Measurements from ENCODE around the gene KRTAP21-2.
"Not testable (repeated sequence)": the region's sequence is repeated elsewhere in the genome, so short reads cannot be mapped to it uniquely, and the experiment has no call there.

Gene KRTAP21-2

DNA sequence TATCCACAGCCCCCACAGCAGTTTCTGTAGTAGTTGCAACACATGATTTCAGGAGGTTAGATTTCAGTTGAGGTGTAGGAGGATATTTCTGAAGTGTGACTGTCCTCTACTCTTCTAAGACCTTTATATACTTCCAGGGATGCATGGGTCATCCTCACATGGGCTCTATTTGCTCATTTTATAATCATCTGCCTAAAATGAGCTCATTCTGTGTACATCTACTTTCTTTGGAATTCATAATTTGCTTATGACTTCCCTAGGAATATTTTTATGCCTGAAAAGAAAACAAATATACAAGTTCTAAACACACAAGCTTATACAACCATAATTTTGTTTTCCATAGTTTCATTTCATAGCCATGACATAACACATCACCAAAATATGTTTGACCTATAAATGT lies at the start of gene KRTAP21-2:
Gene KRTAP21-2 (minus strand): TSS at position 101 of the 400 bp plus-strand sequence. CDS start 57 bp downstream, at position 44.
- DNase-seq: no peak

DNA sequence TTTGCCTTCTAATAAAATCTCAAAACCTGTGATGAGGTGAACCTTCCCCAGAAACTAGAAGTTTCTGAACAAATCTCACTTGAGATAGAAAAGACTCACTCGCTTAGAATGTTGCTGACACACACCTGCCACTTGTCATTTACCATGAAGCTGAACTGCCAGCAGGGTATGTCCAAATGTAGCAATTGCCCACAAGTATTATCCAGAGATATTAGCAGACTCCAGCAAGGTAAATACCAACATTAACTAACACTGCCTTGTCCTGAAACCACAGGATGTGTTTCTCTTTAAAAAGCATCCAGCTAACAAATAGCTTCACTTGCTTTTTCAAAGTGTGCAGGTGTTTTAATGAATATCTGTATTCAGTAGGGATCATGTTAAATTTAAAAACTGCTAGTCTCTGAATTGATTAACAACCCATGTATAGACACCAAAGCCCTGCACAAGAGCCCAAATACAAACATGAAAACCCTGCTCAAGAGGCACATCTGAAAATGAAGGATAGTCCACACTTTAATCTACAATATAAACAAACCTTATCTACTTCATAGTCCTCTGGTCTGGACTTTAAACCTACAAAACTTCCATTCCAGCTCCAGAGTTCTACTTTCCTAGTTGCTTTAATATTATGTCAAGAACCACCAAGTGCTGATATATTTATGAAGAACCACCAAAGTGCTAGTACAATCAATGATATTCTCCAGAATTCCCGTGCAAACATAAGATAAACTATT lies 46.7 kb upstream of the KRTAP21-2 start:
- no peak for DNase-seq

DNA sequence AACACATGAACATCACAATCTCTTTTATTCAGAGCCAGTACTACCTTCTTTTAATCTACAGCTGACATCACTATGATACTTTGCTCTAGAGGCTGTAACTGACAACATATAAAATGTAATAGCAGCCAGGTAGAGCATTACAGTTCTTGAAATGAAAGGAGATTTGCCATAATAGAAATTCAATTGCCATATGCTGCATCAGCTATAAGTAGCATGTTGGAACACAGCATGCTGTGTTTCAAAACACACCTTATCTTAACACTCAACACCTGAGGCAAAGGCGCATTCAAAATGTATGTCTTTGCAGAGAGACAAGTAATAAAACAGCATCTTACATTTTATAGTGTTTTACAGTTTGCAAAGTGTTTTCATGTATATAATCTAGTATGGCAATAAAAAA lies 32.2 kb upstream of the KRTAP21-2 start:
- no peak for DNase-seq

DNA sequence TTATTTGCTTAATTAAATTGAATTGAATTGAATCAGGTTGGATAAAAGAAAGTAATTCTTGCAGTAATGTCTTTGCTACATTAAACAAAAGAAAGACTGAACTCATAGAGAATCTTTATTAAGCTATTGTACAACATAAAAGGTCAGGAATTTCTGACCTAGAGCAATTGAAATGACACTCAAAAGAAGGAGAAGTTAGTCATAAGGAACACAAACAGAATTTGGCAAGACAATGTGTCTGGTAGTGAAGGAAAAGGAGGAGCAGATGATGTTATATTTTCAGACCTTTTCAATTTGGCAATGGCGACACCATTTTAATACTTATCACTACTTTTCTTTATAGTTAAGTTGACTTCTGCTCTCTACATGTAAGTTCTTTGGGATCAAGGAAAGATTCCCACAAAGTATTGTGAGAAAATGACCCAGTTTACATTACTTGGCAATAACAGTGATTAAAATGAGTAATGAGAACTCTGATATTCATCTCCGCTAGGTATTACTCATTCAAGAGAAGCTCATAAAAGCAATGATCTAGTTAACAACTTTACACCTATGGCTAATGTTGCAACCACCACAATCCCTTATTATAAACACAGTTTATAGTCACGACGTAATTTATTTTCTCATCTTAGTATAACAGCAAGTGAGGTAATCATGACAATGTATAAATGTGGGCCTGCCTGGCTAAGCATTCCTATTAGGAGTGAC lies 22.8 kb upstream of the KRTAP21-2 start:
- no peak for DNase-seq

DNA sequence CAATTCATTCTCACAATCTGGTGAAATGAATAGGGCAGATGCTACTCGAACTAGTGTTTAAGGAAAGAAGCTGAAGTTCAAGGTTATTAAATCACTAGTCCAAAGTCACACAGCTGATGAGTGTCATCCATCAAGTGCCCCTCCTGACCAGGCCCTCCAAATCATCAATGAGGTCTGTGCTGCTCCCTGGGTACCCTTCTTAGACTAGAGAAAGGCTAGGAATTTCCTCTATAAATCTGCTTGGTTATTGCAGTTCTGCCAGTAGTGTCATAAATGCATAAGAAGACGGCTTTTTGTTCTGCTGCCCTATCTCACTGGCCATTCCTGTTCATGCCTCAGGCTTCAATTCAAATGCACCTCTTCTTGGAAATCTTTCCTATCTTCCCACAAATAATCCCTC lies 13.7 kb upstream of the KRTAP21-2 start:
- DNase-seq: no peak

DNA sequence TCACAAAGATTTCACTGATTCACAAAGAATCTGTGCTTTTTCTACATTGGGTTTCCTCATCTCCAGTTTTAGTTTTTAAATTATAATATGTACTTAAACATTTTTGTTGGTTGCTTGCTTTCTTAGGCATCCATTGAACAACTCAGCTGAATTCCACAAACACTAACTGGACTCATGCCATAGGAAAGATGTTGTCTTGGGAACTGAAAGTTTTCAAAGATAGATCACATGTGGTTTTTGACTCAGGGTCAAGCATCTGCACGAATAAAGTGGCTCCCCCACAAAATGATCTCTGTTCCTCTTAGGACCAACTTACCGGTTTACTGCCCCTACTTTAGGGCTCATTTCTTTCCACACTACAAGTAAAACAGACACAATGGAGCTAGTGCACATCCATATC lies 11.2 kb upstream of the KRTAP21-2 start:
- no peak for DNase-seq

DNA sequence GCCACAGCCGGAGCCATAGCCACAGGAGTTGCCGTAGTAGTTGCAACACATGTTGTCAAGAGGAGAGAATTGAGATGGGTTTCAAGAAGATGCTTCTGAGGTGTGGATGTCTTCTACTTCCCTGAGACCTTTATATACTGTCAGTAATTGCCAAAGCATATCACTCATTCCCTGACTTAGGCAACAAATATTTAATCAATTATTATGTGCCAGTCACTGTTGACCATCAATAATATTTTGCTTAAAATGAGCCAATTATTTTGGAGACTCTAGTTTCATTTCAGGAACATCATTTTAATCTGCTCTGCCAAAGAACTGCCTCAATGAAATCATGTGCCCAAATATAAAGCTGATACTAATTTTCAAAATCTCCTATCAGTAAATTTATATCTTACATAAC lies 8.3 kb upstream of the KRTAP21-2 start, which contains the start of gene KRTAP21-1:
Gene KRTAP21-1 (minus strand): TSS at position 101 of the 400 bp plus-strand sequence. CDS start 50 bp downstream, at position 51.
- not testable (repeated sequence) for DNase-seq

DNA sequence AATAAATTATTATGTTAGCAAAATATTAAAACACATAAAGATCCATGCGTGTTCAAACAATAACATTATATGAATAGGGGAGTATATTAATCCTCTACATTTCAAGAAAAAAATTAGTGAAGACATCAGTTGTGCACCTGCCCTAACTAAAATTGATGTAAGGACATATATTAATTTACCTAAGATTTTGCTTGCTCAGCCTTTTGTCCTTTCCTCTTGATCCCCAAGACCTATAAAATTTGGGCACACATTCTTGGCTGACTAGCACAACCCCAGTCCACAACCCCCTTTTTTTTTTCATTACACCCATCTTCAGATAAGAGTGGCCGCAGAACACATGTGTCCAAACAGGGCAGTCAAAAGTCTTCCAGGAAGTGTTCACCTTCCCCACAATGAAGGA lies 6.6 kb downstream of the KRTAP21-2 start:
- no peak for DNase-seq

DNA sequence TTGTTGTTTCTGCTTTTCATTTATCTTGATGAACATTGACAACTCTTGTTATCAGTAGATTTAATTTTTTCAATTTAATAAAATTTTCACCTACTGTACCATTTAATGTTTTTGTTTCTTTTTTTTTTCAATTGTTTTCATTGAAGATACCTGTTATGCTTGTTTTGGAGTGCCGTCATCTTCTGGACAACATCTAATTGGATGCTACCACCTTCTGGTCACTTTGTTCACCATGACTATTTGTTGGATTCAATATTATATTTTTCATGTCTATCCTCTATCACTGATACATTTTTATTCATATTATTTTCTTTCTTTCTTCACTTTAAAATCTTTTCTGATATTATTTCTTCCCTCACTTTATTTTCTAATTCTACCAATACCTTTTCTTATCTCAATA lies 14.0 kb downstream of the KRTAP21-2 start:
- DNase-seq: no peak

DNA sequence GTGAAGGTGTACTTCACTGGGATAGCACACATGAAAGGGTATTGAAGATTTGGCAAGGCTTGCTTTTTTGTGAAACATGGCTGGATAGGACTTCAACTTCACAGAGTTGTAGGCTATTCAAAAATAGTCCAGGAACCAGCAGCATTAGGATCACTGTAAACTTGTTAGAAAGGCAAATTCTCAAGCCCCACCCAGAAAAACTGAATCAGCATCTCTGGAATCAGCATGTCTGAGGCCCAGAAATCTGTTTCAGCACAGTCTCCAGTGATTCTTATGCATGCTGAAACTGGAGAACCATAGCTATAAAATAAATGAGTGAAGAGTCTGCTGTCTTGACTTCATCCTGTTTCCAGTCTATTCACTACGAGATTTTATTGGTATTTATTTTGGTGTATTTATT lies 20.3 kb downstream of the KRTAP21-2 start:
- no peak for DNase-seq

DNA sequence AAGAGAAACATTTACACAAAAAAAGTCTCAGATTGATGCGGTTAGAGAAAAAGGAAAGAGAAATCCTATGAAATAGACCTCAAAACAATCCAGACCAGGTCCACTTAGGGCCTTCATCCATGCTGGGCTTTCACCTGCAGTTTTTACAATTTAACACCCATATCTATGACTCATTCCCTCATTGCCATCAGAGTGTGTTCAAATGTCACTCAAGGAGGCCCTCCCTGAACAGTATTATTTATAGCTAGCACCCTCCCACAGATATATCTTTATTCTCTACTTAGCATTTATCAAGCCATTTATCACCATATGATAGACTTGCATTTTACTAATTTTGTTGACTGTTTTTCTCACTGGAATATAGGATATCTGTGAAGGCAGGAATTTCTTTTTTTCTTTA lies 27.7 kb downstream of the KRTAP21-2 start:
- DNase-seq: no peak

DNA sequence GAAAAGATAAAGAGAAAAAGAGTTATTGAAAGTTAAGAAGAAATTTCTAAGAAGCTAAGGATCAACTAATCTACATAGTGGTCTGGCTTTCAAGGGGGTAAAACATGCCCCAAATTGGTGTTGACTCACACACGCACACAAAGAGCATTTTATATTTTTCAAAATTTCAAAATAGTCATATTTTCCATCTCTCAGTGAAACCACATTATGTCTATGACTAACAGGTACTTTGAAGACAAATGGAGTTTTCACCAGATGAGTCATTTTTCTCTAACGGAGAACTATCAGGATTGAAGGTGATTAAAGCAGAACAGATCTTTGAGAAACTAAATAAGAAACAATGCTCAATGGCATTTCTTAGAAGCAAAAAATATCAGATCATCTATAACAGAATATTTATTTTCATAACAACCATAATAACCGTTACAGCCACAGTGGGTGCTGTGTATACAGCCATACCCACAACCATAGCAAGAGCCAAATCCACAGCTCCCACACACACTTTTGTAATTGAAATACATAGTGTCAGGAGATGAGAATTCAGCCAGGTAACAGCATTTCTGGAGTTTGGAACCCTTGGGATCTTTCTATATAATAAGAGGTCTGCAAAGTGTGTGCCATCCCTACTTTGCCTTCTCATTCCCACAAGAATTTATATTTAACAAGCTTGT lies 28.7 kb downstream of the KRTAP21-2 start, which contains the start of gene KRTAP21-3:
Gene KRTAP21-3 (minus strand): TSS at position 539 of the 671 bp plus-strand sequence. CDS start 18 bp downstream, at position 521.
- no peak for DNase-seq

DNA sequence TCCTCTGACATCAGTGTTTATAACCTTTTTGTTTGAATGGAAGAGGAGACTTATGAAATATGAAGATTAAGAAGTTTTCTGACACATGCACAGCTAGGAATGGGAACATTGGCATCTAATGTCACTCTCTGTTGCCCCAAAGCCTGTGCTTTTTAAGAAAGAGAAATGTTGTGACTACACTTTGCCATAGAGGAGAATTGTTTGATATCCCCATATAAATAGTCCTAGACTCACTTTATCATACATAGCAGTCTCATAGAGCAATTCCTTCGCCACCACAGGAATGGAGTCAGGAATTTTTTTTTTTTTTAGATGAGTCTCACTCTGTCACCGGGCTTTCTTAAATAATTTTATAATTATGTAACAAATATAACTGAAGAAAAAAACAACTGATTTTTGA lies 30.0 kb downstream of the KRTAP21-2 start:
- DNase-seq: no peak

DNA sequence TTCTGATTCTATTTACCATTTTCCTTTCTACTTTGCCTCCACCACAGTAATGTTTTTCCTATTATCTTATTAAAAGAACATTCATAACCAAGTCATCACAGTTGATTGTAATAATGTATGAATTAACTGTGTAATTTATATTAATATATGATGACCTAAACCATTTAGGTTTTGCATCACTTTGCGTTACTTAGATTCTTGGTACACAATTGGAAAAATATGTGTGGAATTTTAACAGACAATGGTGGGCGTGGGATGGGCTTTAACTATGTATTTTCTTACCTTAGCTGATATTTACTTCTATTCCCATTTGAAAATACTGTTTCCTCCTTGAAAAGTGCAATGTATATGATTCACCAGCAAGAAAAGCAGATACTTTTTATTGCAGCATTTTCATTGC lies 32.1 kb downstream of the KRTAP21-2 start:
- DNase-seq: no peak

DNA sequence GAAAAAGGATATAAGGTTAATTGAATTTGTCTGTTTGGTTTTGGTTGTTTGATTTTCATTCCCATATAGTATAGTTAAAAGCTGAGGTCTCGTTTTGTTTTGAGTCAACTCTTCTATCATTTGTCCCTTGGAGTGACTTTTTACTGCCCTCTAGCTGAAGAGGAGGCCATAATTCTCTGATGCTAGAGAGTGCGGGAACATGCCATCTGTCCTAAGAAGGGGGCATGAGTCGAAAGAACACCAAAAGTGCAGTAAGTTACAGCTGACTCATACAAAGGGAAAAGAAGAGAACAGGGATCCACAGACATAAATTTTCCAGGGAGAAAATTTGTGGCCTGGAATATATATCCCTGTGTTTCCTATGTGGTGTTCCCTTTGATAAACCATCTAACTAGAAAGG lies 32.6 kb downstream of the KRTAP21-2 start:
- no peak for DNase-seq

DNA sequence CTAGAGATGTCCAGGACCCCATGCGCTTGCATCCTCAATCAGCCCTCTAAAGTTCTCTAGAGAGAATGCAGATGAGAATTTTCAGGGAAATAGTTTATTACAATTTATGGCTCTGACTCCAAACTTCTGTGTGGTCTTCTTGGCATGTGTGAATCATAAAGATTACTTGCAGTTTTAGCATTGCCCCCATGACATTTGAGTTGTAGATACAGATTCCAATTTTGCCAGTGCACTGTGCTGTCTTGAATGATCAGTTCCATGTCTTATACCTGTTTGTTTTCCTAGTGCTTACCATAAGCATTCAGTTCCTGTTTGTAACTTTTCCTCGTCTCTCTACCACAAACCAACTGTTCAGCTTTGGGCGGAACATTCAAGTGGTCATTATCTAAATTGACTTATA lies 33.3 kb downstream of the KRTAP21-2 start:
- DNase-seq: no peak

DNA sequence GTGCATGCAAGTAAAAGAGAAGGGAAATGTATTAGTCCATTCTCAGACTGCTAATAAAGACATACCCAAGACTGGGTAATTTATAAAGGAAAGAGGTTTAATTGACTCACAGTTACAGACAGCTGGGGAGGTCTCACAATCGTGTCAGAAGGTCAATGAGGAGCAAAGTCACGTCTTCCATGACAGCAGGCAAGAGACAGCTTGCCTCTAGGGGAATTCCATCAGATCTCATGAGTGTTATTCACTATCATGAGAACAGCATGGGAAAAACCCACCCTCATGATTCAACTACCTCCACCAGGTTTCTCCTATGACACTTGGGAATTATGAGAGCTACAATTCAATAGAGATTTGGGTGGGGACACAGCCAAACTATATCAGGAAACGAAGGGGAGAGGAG lies 36.6 kb downstream of the KRTAP21-2 start:
- no peak for DNase-seq

DNA sequence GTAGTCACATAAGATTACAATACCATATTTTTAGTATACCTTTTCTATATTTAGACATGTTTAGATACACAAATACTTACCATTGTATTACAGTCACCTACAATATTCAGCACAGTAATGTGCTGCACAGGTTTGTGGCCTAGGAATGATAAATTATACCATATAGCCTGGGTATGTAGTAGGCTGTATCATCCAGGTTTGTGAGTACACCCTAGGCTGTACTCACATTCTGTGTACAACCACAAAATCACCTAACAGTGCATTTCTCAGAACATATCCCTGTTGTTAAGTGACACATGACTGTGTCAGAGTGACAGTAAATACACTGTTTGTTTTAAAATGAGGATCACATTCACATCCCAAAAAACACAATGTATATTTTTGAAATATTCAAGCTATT lies 39.6 kb downstream of the KRTAP21-2 start:
- no peak for DNase-seq

Measured in retina (tissue), 1 donor.